Measurements from ENCODE around the gene ROR1. TPM values are rescaled to one million over a fixed set of nuclear protein-coding genes. Genes with fewer than 3 reads are reported as not detected.
A peak's percentile ranks its signal among the peaks of the same experiment; 100 is the strongest.

The ROR1 gene
- polyA plus RNA-seq, 1 of the 3 experiments (the other 2 are of a cell fraction): 4.0 TPM

DNA sequence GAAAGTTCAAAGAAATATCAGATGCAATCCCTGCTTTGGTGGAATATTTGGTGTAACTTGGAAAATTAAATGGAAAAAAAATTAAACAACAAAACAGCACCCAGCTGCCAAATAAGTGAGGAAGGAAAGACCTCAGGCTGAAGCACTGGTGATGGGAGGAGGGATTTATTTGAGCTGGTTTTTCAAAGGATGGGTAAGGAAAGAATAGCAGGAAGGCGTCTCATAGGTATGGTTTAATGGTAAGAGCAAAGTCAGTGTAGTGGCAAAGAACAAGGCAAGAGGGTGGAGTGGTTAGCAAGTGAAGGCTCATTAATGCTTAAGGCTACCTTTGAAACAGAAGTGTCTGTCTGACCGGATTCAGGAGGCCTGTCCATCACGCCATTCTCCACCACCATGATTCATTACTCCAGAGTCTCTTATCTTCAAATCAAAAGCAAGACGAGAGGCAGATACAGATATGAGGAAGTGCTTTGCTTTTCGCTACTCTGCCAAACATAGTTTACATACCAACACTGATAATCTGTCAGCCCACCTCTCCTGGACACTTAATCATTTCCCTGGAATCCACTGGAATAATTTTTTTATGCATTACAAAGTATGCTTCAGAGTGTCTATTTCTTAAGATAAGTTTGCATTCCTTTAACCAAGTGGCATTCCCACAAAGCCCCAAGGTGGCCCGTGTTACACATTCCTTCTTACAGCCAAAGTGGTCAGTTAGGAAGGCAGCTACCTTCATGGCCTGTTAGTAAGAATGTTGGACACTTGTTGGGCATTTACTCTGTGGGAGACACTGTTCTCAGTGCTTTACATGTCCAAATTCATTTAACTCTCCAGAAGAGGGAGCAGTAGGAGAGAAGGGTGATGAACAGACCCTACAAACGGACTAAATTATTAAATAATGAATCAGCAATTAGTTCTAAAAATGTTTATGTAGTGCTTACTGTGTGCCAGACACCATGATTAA lies 146.6 kb downstream of the ROR1 start (continued):
- TF ChIP-seq MXI1 (IDR thresholded peaks at IDR 0.05; ENCODE audit: low read depth, low read length) (no peak), EZH2phosphoT487 (IDR thresholded peaks at IDR 0.05; ENCODE audit: borderline replicate concordance, low read depth) (no peak), RAD21 (IDR thresholded peaks at IDR 0.05; ENCODE audit: low read length) (peak; percentile 31; the same call in 1 of the 2 replicates), NFIC (IDR thresholded peaks at IDR 0.05; ENCODE audit: borderline replicate concordance) (peak; percentile 96), SIN3A (IDR thresholded peaks at IDR 0.05; ENCODE audit: borderline replicate concordance, low read depth, low read length) (peak; percentile 94), RXRA (IDR thresholded peaks at IDR 0.05; ENCODE audit: borderline replicate concordance, low read depth) (peak; percentile 92)
- TF ChIP-seq, protein P1, sequence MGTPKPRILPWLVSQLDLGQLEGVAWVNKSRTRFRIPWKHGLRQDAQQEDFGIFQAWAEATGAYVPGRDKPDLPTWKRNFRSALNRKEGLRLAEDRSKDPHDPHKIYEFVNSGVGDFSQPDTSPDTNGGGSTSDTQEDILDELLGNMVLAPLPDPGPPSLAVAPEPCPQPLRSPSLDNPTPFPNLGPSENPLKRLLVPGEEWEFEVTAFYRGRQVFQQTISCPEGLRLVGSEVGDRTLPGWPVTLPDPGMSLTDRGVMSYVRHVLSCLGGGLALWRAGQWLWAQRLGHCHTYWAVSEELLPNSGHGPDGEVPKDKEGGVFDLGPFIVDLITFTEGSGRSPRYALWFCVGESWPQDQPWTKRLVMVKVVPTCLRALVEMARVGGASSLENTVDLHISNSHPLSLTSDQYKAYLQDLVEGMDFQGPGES (IDR thresholded peaks at IDR 0.05; ENCODE audit: low read depth, low read length): no peak
- TF ChIP-seq, protein P2, sequence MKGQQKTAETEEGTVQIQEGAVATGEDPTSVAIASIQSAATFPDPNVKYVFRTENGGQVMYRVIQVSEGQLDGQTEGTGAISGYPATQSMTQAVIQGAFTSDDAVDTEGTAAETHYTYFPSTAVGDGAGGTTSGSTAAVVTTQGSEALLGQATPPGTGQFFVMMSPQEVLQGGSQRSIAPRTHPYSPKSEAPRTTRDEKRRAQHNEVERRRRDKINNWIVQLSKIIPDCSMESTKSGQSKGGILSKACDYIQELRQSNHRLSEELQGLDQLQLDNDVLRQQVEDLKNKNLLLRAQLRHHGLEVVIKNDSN (IDR thresholded peaks at IDR 0.05; ENCODE audit: borderline replicate concordance, low read depth): no peak; the same call in 1 of the 2 replicates
- TF ChIP-seq, protein P3, sequence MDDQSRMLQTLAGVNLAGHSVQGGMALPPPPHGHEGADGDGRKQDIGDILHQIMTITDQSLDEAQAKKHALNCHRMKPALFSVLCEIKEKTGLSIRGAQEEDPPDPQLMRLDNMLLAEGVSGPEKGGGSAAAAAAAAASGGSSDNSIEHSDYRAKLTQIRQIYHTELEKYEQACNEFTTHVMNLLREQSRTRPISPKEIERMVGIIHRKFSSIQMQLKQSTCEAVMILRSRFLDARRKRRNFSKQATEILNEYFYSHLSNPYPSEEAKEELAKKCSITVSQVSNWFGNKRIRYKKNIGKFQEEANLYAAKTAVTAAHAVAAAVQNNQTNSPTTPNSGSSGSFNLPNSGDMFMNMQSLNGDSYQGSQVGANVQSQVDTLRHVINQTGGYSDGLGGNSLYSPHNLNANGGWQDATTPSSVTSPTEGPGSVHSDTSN (IDR thresholded peaks at IDR 0.05): peak; percentile 98

DNA sequence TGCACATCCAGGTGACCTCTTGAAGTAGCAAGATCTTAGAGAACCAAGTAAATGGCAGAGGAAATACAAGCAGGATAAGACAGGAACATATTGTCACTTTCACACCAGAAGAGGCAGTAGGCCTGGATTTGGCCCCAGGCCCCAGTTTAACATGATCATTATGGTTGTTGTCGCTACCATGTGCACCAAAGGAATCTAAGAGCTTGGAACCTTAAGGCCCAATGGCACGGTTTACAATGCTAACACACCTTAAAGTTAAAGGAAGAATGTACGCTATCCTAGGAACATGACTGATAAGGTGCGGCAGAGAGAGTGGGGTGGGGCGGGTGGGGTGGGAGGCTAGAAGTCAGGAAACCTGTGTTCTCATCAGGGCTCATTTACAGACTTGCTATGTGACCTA lies 147.5 kb downstream of the ROR1 start:
- Histone ChIP-seq H3K79me2 (ENCODE audit: insufficient read depth) (no peaks in the 10 kb centered on the region), H3K27ac (ENCODE audit: low read depth in 2 of 2, low read length in 1 of 2) (peak overlapping the region; percentile 54 to 87), H3F3A (replicated peaks; ENCODE audit: insufficient read depth) (peaks cover 15% of the 10 kb centered on the region), H3K36me3 (replicated peaks in 1 of 2; ENCODE audit: control insufficient read depth in 1 of 2, insufficient read depth in 2 of 2, low read length in 1 of 2) (no peaks in the 10 kb centered on the region), H4K20me1 (ENCODE audit: insufficient read depth) (no peaks in the 10 kb centered on the region), H3K4me3 (ENCODE audit: low read depth in 2 of 2, low read length in 1 of 2) (no peak overlapping the region), H3K4me2 (peak overlapping the region; percentile 30; the same call in 1 of the 2 replicates), H3K27me3 (ENCODE audit: insufficient read depth) (no peaks in the 10 kb centered on the region), H2AFZ (ENCODE audit: low read depth) (no peak overlapping the region), H3K4me1 (ENCODE audit: control insufficient read depth in 1 of 2, insufficient read depth in 2 of 2, low read depth in 1 of 2, low read length in 1 of 2) (peaks cover 4 to 27% of the 10 kb centered on the region in 2 experiments; a peak in 3 of 4 replicates), H3K9ac (no peak overlapping the region), H3K9me2 (no peaks in the 10 kb centered on the region), H3K9me3 (no peaks in the 10 kb centered on the region)
- ChIA-PET POLR2A (interaction anchor here (0.6 kb wide), 1 partner anchor 195 kb away, joined by 3 read pairs; no protein-coding TSS in a partner anchor), CTCF (interaction anchor here (1.0 to 3.5 kb wide), 8 partner anchors 11 to 247 kb away, joined by 3 to 16 read pairs (median 4); partner anchors contain the start of gene ROR1)
- 96% methylated on average over 5 of the region's 5 CpGs for WGBS (ENCODE audit: low lambda C conversion rate)
- no peak for DNase-seq
- TF ChIP-seq RCOR1 (IDR thresholded peaks at IDR 0.05; ENCODE audit: low read length) (no peak), CHD2 (IDR thresholded peaks at IDR 0.05; ENCODE audit: low read length, partially characterized antibody) (no peak), FOXM1 (IDR thresholded peaks at IDR 0.05; ENCODE audit: low read depth) (no peak), EZH2phosphoT487 (IDR thresholded peaks at IDR 0.05; ENCODE audit: borderline replicate concordance, low read depth) (no peak), TEAD4 (IDR thresholded peaks at IDR 0.05; ENCODE audit: borderline replicate concordance, insufficient read depth) (no peak), MEF2A (IDR thresholded peaks at IDR 0.05; ENCODE audit: borderline replicate concordance, low read depth) (no peak), NRF1 (IDR thresholded peaks at IDR 0.05; ENCODE audit: low read depth, low read length) (no peak), NFIC (IDR thresholded peaks at IDR 0.05; ENCODE audit: borderline replicate concordance) (no peak)
- TF ChIP-seq, protein P4, sequence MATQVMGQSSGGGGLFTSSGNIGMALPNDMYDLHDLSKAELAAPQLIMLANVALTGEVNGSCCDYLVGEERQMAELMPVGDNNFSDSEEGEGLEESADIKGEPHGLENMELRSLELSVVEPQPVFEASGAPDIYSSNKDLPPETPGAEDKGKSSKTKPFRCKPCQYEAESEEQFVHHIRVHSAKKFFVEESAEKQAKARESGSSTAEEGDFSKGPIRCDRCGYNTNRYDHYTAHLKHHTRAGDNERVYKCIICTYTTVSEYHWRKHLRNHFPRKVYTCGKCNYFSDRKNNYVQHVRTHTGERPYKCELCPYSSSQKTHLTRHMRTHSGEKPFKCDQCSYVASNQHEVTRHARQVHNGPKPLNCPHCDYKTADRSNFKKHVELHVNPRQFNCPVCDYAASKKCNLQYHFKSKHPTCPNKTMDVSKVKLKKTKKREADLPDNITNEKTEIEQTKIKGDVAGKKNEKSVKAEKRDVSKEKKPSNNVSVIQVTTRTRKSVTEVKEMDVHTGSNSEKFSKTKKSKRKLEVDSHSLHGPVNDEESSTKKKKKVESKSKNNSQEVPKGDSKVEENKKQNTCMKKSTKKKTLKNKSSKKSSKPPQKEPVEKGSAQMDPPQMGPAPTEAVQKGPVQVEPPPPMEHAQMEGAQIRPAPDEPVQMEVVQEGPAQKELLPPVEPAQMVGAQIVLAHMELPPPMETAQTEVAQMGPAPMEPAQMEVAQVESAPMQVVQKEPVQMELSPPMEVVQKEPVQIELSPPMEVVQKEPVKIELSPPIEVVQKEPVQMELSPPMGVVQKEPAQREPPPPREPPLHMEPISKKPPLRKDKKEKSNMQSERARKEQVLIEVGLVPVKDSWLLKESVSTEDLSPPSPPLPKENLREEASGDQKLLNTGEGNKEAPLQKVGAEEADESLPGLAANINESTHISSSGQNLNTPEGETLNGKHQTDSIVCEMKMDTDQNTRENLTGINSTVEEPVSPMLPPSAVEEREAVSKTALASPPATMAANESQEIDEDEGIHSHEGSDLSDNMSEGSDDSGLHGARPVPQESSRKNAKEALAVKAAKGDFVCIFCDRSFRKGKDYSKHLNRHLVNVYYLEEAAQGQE (IDR thresholded peaks at IDR 0.05; ENCODE audit: low read depth, low read length): no peak
- TF ChIP-seq, protein P3 (IDR thresholded peaks at IDR 0.05): no peak
- TF ChIP-seq, protein P5, sequence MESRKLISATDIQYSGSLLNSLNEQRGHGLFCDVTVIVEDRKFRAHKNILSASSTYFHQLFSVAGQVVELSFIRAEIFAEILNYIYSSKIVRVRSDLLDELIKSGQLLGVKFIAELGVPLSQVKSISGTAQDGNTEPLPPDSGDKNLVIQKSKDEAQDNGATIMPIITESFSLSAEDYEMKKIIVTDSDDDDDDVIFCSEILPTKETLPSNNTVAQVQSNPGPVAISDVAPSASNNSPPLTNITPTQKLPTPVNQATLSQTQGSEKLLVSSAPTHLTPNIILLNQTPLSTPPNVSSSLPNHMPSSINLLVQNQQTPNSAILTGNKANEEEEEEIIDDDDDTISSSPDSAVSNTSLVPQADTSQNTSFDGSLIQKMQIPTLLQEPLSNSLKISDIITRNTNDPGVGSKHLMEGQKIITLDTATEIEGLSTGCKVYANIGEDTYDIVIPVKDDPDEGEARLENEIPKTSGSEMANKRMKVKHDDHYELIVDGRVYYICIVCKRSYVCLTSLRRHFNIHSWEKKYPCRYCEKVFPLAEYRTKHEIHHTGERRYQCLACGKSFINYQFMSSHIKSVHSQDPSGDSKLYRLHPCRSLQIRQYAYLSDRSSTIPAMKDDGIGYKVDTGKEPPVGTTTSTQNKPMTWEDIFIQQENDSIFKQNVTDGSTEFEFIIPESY (IDR thresholded peaks at IDR 0.05; ENCODE audit: borderline replicate concordance, low read depth): no peak
